ENCODE results near the gene KLHL40. TPM values are rescaled to one million over a fixed set of nuclear protein-coding genes. Genes with fewer than 3 reads are reported as not detected.

KLHL40 gene
- total and polyA plus RNA-seq, 9 of the 15 experiments (the other 6 are each of a cell fraction or from before 2014, with no cell fraction given), result not detected

DNA sequence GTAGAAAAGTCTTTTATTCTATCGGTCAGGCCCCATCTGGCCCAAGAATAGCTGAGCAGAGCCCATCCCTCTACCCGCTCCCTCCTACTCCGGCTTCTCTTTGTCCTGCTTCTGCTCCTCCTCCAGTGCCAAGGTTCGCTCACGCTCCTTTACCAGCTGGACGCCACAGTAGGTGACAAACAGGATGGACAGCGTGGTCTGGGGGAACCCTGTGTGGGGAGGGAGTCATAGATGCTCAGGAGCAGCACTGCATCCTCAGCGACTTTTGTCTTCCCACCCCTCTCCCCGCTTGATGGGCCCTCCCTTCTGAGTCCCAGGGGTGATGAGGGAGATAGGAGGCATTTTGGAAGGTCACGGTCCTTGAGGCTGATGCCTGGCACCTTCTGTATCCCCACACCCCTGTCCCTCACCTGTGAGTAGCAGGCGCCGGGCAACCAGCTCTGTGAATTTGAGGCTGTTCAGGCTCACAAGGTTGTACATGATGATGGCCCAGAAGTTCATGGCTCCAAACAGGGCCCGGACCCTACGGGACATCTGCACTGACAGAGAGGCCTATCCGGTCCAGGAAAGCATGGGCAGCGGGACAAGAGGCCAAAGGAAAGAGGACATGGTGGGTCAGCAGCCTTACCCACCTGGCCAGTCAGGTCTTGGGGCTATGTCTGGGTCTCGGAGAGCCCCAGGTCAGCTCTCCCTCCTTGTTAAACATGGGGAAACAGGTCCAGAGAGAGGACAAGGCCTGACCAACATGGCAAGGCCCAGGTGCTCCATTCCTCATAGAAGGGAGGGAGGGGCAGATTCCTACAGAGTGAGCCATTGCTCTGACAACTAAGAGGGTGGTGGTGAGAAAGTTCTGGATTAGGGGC lies 7.6 kb downstream of the KLHL40 start:
- ATAC-seq, result no peak
- Histone ChIP-seq H3K9me3 (replicated peaks; ENCODE audit: control insufficient read depth, insufficient read depth, low read depth, low read length) (no peaks in the 10 kb centered on the region), H3K36me3 (ENCODE audit: control insufficient read depth, insufficient read depth, low read length) (no peaks in the 10 kb centered on the region), H3K9me1 (ENCODE audit: control insufficient read depth, insufficient read depth, low read length) (no peaks in the 10 kb centered on the region), H4K20me1 (replicated peaks; ENCODE audit: control insufficient read depth, insufficient read depth, low read length) (peaks cover 19% of the 10 kb centered on the region), H3K79me2 (ENCODE audit: control insufficient read depth, insufficient read depth, low read length) (no peaks in the 10 kb centered on the region), H3K9ac (ENCODE audit: insufficient read depth in 1 of 2, low read depth in 2 of 2, low read length in 2 of 2) (no peak overlapping the region), H2AFZ (ENCODE audit: low read depth, low read length) (no peak overlapping the region), H3K4me1 (replicated peaks in 1 of 2; ENCODE audit: control insufficient read depth in 2 of 2, insufficient read depth in 2 of 2, low read length in 2 of 2) (peaks cover 0 to 13% of the 10 kb centered on the region in 2 experiments; a peak in 2 of 5 replicates), H3K27ac (ENCODE audit: extremely low read depth, low read depth, low read length) (no peak overlapping the region), H3K4me3 (no peak overlapping the region), H3K4me2 (ENCODE audit: insufficient read depth, low read length) (no peak overlapping the region), H3K27me3 (ENCODE audit: control insufficient read depth in 2 of 2, insufficient read depth in 2 of 2, low read length in 2 of 2) (peaks cover 17 to 68% of the 10 kb centered on the region in 2 experiments)
- ChIA-PET CTCF (ENCODE audit: low intra/inter-chr PET ratio) (no interaction called here), POLR2A (interaction anchor here (0.6 kb wide), 1 partner anchor 1649 kb away, joined by 5 read pairs; no protein-coding TSS in a partner anchor)
- BruUV-seq (replicated peaks), result no TSS peak
- FAIRE-seq, result no peak
- DNase-seq (ENCODE audit: extremely low read depth in 1 of 4, low spot score in 3 of 4), result no peak
- in situ Hi-C loops (cut with MboI) (no loop called here), intact Hi-C loops (cut with micrococcal nuclease) (no loop called here)
- WGBS (ENCODE audit: insufficient coverage, low coverage, missing lambda C conversion rate), result 1% methylated on average over 17 of the region's 17 CpGs
- TF ChIP-seq DNMT1 (IDR thresholded peaks at IDR 0.05) (no peak), CREBBP (IDR thresholded peaks at IDR 0.05; ENCODE audit: low read depth, low read length) (no peak), TAF1 (IDR thresholded peaks at IDR 0.05; ENCODE audit: control insufficient read depth, extremely low read depth, insufficient read depth, low read length, severe bottlenecking) (no peak), CHD2 (IDR thresholded peaks at IDR 0.05; ENCODE audit: low read depth, low read length) (no peak), MBD2 (IDR thresholded peaks at IDR 0.05; ENCODE audit: borderline replicate concordance, low read depth) (no peak)
- TF ChIP-seq, protein P1, sequence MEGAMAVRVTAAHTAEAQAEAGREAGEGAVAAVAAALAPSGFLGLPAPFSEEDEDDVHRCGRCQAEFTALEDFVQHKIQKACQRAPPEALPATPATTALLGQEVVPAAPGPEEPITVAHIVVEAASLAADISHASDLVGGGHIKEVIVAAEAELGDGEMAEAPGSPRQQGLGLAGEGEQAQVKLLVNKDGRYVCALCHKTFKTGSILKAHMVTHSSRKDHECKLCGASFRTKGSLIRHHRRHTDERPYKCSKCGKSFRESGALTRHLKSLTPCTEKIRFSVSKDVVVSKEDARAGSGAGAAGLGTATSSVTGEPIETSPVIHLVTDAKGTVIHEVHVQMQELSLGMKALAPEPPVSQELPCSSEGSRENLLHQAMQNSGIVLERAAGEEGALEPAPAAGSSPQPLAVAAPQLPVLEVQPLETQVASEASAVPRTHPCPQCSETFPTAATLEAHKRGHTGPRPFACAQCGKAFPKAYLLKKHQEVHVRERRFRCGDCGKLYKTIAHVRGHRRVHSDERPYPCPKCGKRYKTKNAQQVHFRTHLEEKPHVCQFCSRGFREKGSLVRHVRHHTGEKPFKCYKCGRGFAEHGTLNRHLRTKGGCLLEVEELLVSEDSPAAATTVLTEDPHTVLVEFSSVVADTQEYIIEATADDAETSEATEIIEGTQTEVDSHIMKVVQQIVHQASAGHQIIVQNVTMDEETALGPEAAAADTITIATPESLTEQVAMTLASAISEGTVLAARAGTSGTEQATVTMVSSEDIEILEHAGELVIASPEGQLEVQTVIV (CRISPR knock-in tag; IDR thresholded peaks at IDR 0.05; ENCODE audit: borderline replicate concordance), result no peak
